Mesothelial cell of epicardium (in vitro differentiated cells): Measurements from ENCODE around the gene RAPGEF6. TPM values are rescaled to one million over a fixed set of nuclear protein-coding genes. Genes with fewer than 3 reads are reported as not detected.
"Not testable (repeated sequence)": the region's sequence is repeated elsewhere in the genome, so short reads cannot be mapped to it uniquely, and the experiment has no call there.

ENCODE experiments used
- DNase-seq, 2 experiments: peaks; one replicate each; pipeline ENCODE4 v3.0.0; 2021; ENCODE audit warnings: low spot score in 2 of 2; ENCODE audit not compliant: unreplicated experiment in 2 of 2
- H3K27ac Mint-ChIP-seq: 2 replicates; pipeline ENCODE4 v1.8.0; 2021; ENCODE audit warnings: mixed read lengths
- H3K27me3 Mint-ChIP-seq: 2 replicates; pipeline ENCODE4 v1.8.0; 2021; ENCODE audit warnings: low read depth, mixed read lengths
- H3K36me3 Mint-ChIP-seq: 2 replicates; pipeline ENCODE4 v1.8.0; 2021; ENCODE audit warnings: mixed read lengths
- H3K4me1 Mint-ChIP-seq: 2 replicates; pipeline ENCODE4 v1.8.0; 2021; ENCODE audit warnings: mixed read lengths
- H3K4me3 Mint-ChIP-seq: 2 replicates; pipeline ENCODE4 v1.8.0; 2021; ENCODE audit warnings: mild to moderate bottlenecking, moderate library complexity, mixed read lengths
- H3K9me3 Mint-ChIP-seq: 2 replicates; pipeline ENCODE4 v1.8.0; 2021; ENCODE audit warnings: mixed read lengths
- total RNA-seq: library from RNA; stranded (reverse); gene quantifications from 3 replicates; pipeline ENCODE4 v1.2.1, GENCODE V29; 2021
- TF ChIP-seq, protein P1 (sequence below): fragments of 200-600 bp; sonication (generic); IDR thresholded peaks from one replicate; pipeline ENCODE4 v1.5.0; 2021; ENCODE audit warnings: antibody characterized with exemption; ENCODE audit not compliant: unreplicated experiment

RAPGEF6 gene
- total RNA-seq, 1 donor from 2014 or later, result 29.0 TPM

DNA sequence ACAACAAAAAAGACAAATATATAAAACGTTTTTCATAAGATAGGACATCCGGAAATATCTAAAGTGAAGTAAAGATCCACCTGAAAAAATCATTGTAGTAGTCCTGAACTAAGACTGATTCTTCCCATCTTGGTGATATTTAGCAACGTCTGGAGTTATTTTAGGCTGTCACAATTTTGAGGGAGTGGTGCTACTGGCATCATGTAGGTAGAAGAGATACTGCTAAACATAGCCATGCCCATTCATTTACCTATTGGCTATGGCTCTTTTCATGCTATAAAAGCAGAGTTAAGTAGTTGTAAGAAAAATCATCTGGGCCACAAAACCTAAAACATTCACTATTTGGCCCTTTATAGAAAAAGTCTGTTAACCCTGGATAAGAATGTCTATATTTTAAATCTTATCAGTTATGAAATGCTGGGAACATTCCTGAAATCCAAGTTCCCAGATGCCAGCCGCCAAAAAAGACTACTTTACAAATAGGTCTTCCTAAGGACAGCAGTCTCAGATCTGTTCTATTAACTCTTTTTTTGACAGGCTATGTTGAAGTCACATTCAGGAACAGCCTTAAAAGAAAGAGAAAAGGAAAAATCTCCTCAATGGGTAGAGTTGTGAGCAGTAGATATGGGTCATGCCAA, 27.0 kb downstream of the RAPGEF6 start:
- H3K36me3 Mint-ChIP-seq, result no peaks in the 10 kb centered on the region
- H3K27ac Mint-ChIP-seq, result peak overlapping the region; percentile 36
- H3K4me1 Mint-ChIP-seq, result peaks cover 36% of the 10 kb centered on the region
- no peaks in the 10 kb centered on the region for H3K9me3 Mint-ChIP-seq
- DNase-seq, result no peak
- TF ChIP-seq, protein P1, sequence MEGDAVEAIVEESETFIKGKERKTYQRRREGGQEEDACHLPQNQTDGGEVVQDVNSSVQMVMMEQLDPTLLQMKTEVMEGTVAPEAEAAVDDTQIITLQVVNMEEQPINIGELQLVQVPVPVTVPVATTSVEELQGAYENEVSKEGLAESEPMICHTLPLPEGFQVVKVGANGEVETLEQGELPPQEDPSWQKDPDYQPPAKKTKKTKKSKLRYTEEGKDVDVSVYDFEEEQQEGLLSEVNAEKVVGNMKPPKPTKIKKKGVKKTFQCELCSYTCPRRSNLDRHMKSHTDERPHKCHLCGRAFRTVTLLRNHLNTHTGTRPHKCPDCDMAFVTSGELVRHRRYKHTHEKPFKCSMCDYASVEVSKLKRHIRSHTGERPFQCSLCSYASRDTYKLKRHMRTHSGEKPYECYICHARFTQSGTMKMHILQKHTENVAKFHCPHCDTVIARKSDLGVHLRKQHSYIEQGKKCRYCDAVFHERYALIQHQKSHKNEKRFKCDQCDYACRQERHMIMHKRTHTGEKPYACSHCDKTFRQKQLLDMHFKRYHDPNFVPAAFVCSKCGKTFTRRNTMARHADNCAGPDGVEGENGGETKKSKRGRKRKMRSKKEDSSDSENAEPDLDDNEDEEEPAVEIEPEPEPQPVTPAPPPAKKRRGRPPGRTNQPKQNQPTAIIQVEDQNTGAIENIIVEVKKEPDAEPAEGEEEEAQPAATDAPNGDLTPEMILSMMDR, result no peak
- no peak overlapping the region for H3K4me3 Mint-ChIP-seq
- H3K27me3 Mint-ChIP-seq, result no peaks in the 10 kb centered on the region

DNA sequence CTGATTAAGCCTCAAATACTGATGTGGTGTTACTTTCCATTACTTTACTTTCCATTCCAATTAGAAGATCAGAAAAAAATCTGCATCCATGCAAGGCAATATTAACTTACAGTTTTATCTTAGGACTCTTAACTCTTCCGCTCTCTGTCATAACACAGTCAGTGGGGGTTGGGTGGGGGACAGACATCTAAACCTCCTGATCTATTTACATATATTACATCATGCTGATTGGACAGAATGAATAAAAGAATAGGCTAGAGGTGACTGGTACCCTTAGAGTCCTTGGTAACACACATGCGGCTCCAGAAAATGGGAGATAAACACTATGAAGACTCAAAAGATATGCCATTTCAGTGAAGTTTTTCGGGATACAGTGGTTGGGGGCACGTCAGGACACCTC, 27.6 kb downstream of the RAPGEF6 start:
- H3K9me3 Mint-ChIP-seq, result no peaks in the 10 kb centered on the region
- TF ChIP-seq, protein P1, result no peak
- no peak for DNase-seq
- no peaks in the 10 kb centered on the region for H3K27me3 Mint-ChIP-seq
- H3K4me3 Mint-ChIP-seq, result no peak overlapping the region
- peaks cover 1% of the 10 kb centered on the region for H3K36me3 Mint-ChIP-seq
- peaks cover 36% of the 10 kb centered on the region for H3K4me1 Mint-ChIP-seq
- H3K27ac Mint-ChIP-seq, result peak overlapping the region; percentile 36

DNA sequence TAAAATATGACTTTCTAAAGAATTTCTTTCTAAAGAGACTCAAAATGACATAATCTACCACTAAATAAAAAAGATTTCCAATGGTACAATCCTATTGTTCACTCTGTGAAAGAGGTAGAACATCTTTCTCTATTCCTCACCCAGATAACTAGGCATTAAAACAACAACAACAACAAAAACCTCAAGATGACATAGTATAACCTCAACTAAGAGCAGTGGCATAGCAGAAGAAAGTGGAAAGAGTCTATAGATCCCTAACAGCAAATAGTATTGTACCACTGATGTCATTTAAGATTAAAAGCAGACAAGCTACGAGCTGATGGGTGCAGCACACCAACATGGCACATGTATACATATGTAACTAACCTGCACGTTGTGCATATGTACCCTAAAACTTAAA, 29.9 kb downstream of the RAPGEF6 start:
- Mint-ChIP-seq H3K4me1 (peaks cover 26% of the 10 kb centered on the region), H3K9me3 (no peaks in the 10 kb centered on the region), H3K27ac (no peak overlapping the region), H3K27me3 (no peaks in the 10 kb centered on the region), H3K36me3 (peaks cover 11% of the 10 kb centered on the region), H3K4me3 (no peak overlapping the region)
- TF ChIP-seq, protein P1, result no peak
- DNase-seq, result no peak

- Mint-ChIP-seq H3K9me3 (peaks cover 18% of the 10 kb centered on the region), H3K4me1 (no peaks in the 10 kb centered on the region), H3K27me3 (no peaks in the 10 kb centered on the region), H3K27ac (no peak overlapping the region), H3K36me3 (peaks cover 29% of the 10 kb centered on the region), H3K4me3 (no peak overlapping the region)
- DNase-seq, result no peak
- TF ChIP-seq, protein P1, result no peak
Measured at GRCh38 chr5:131595088-131596033, 39.7 kb downstream of the RAPGEF6 start.

- TF ChIP-seq, protein P1, result no peak
- H3K27ac Mint-ChIP-seq, result no peak overlapping the region
- peaks cover 18% of the 10 kb centered on the region for H3K9me3 Mint-ChIP-seq
- H3K4me1 Mint-ChIP-seq, result no peaks in the 10 kb centered on the region
- DNase-seq, result no peak
- no peak overlapping the region for H3K4me3 Mint-ChIP-seq
- H3K27me3 Mint-ChIP-seq, result no peaks in the 10 kb centered on the region
- peaks cover 24% of the 10 kb centered on the region for H3K36me3 Mint-ChIP-seq
Measured at GRCh38 chr5:131593921-131594320, 41.1 kb downstream of the RAPGEF6 start.

- not testable (repeated sequence) for H3K27me3 Mint-ChIP-seq, H3K4me3 Mint-ChIP-seq, DNase-seq, H3K27ac Mint-ChIP-seq, H3K4me1 Mint-ChIP-seq
- Mint-ChIP-seq H3K36me3 (peaks cover 24% of the 10 kb centered on the region), H3K9me3 (peaks cover 18% of the 10 kb centered on the region)
Measured at GRCh38 chr5:131593436-131593835, 41.6 kb downstream of the RAPGEF6 start.
